Epidermal melanocyte (primary cell): ENCODE data around the gene GSN.
A peak's percentile ranks its signal among the peaks of the same experiment; 100 is the strongest.

Experiments
- DNase-seq: peaks from one replicate; pipeline ENCODE4 v3.0.0; 2011; ENCODE audit warnings: low spot score; ENCODE audit not compliant: insufficient read length

Gene GSN

GRCh38 chr9:121273064-121273775 is 5.3 kb downstream of the GSN start:
- DNase-seq = no peak

- no peak for DNase-seq
Observed at GRCh38 chr9:121274851-121275250, 6.9 kb downstream of the GSN start.

- DNase-seq = no peak
Observed at GRCh38 chr9:121275781-121276658, 8.1 kb downstream of the GSN start.

- no peak for DNase-seq
Observed at GRCh38 chr9:121277026-121277425, 9.1 kb downstream of the GSN start.

GRCh38 chr9:121277518-121278295 is 9.7 kb downstream of the GSN start:
- DNase-seq = no peak

GRCh38 chr9:121278477-121279261 is 10.7 kb downstream of the GSN start:
- DNase-seq = peak; percentile 66

- DNase-seq = no peak
Observed at GRCh38 chr9:121279776-121280388, 11.9 kb downstream of the GSN start.

GRCh38 chr9:121280715-121281613 is 13.0 kb downstream of the GSN start:
- DNase-seq = no peak

GRCh38 chr9:121281614-121282276 is 13.8 kb downstream of the GSN start:
- DNase-seq = no peak

GRCh38 chr9:121282277-121283079 is 14.5 kb downstream of the GSN start:
- DNase-seq = no peak

GRCh38 chr9:121283080-121283398 is 15.1 kb downstream of the GSN start:
- no peak for DNase-seq

GRCh38 chr9:121283856-121284732 is 16.1 kb downstream of the GSN start:
- no peak for DNase-seq

GRCh38 chr9:121284733-121285451 is 16.9 kb downstream of the GSN start:
- DNase-seq = no peak

- no peak for DNase-seq
Observed at GRCh38 chr9:121285835-121286687, 18.1 kb downstream of the GSN start.

GRCh38 chr9:121286688-121286972 is 18.7 kb downstream of the GSN start:
- DNase-seq = no peak
